ENCODE data around the gene ASB6.

ASB6 gene

DNA sequence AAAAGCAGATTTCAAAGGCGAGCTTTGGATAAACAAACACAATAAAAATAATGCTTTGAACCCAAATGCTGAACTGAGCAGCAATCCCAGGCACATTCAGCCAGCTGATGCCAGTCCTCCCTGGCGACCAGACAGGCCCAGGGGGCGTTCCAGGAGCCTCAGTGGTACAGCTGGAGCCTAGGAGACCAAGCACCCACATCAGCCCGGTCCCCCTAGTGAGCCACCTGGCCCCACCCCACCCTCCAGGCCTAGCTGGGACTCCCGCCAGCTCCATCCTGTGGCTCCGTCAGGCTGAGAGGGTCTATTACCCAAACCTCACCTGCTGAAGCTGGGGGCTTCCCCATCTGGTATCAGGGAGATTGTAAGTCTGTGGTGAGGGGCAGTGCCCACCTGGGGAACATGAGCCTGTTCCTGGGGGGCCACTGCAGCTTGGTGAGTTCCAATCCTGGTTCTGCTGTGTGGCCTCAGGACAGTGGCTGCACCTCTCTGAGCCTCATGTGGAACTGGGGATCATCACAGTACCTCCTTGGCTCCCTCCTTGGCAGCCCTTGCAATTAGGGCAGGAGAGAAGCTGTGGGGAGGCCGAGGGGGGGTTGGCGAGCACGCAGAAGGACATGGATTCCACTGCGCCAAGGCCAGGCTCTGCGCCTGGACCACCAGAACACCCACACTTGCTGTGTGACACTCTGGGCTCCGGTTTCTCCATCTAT, 37.7 kb downstream of the ASB6 start:
- TF ChIP-seq, protein P1, sequence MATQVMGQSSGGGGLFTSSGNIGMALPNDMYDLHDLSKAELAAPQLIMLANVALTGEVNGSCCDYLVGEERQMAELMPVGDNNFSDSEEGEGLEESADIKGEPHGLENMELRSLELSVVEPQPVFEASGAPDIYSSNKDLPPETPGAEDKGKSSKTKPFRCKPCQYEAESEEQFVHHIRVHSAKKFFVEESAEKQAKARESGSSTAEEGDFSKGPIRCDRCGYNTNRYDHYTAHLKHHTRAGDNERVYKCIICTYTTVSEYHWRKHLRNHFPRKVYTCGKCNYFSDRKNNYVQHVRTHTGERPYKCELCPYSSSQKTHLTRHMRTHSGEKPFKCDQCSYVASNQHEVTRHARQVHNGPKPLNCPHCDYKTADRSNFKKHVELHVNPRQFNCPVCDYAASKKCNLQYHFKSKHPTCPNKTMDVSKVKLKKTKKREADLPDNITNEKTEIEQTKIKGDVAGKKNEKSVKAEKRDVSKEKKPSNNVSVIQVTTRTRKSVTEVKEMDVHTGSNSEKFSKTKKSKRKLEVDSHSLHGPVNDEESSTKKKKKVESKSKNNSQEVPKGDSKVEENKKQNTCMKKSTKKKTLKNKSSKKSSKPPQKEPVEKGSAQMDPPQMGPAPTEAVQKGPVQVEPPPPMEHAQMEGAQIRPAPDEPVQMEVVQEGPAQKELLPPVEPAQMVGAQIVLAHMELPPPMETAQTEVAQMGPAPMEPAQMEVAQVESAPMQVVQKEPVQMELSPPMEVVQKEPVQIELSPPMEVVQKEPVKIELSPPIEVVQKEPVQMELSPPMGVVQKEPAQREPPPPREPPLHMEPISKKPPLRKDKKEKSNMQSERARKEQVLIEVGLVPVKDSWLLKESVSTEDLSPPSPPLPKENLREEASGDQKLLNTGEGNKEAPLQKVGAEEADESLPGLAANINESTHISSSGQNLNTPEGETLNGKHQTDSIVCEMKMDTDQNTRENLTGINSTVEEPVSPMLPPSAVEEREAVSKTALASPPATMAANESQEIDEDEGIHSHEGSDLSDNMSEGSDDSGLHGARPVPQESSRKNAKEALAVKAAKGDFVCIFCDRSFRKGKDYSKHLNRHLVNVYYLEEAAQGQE (IDR thresholded peaks at IDR 0.05; ENCODE audit: insufficient read depth in 1 of 2, low read depth in 2 of 2, low read length in 2 of 2), result no peak
- no peak for TF ChIP-seq SIN3A (IDR thresholded peaks at IDR 0.05; ENCODE audit: borderline replicate concordance, insufficient read depth, low read length)
- TF ChIP-seq TAF1 (IDR thresholded peaks at IDR 0.05; ENCODE audit: borderline replicate concordance, insufficient read depth, low read length), result no peak
- TF ChIP-seq FOXP2 (optimal IDR thresholded peaks at IDR 0.05; ENCODE audit: borderline replicate concordance, extremely low read depth, extremely low read length, insufficient read depth), result no peak

DNA sequence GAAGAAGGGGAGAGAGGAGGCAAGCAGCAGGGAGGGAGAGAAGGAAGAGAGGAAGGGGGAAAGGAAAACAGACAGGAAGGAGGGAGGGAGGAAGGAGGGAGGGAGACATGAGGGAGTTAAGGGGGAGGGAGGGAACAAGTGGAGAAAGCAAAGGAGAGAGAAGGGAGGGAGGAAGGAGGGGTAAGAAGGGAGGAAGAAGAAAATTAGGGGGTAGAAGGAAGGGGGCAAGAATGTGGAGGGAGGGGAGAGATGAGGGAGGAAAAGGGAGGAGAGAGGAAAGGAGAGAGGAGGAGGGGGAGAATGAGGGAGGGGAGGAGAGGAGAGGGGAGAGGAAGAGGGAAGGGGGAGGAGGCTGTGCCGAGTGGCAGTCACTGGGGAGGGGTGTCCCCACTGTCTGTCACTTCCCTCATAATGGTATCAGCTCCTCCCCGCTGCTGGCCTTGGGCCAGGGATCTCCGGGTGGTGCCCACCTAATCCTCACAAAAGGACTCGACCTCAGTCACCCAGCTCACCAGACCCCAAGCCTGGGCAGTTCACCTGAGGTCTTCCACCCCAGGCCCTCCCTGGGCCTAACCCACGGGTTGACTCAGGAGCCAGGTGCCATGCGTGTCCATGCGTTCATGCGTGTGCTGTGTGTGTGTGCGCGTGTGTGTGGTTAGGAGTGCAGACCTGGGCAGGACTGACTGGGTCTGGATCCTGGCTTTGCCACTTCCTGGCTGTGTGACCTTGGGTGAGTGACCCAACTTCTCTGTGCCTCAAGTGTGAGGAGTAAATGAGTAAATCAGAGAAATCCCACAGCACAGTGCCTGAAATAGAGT, 39.1 kb downstream of the ASB6 start:
- TF ChIP-seq FOXP2 (optimal IDR thresholded peaks at IDR 0.05; ENCODE audit: borderline replicate concordance, extremely low read depth, extremely low read length, insufficient read depth), result no peak
- TF ChIP-seq POLR2AphosphoS5 (IDR thresholded peaks at IDR 0.05; ENCODE audit: low read depth, low read length), result no peak
- no peak for TF ChIP-seq TAF1 (IDR thresholded peaks at IDR 0.05; ENCODE audit: borderline replicate concordance, insufficient read depth, low read length)
- TF ChIP-seq, protein P1 (IDR thresholded peaks at IDR 0.05; ENCODE audit: insufficient read depth in 1 of 2, low read depth in 2 of 2, low read length in 2 of 2), result no peak
- TF ChIP-seq SIN3A (IDR thresholded peaks at IDR 0.05; ENCODE audit: borderline replicate concordance, insufficient read depth, low read length), result no peak

DNA sequence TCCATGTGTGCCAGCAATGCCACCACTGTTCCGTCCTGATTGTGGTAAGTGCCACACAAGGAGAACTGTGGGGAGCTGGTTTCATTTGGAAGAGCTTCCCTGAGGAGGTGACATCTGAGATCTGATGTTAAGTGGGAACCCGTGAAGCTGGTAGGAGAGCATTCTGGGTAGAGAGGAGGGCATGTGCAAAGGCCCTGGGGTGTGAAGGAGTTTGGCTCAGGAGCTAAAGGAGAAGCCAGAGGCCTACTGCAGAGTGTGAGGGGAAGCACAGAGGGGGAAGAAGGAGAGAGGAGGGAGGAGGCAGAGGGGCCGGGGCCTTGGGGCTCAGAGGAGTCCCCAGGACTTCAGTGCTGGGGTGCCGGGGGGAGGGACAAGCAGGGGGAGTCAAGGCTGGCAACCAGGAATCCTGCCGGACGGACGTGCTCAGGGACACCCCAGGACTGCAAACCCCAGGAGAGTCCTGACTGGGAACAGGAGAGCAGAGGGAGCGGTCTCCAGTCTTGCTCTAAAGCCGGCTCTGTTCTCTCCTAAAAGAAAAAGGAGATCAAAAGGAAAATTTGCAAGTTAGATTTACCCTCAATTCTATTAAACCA, 40.8 kb downstream of the ASB6 start:
- no peak for TF ChIP-seq FOXP2 (optimal IDR thresholded peaks at IDR 0.05; ENCODE audit: borderline replicate concordance, extremely low read depth, extremely low read length, insufficient read depth)
- TF ChIP-seq POLR2AphosphoS5 (IDR thresholded peaks at IDR 0.05; ENCODE audit: low read depth, low read length), result no peak
- TF ChIP-seq, protein P1 (IDR thresholded peaks at IDR 0.05; ENCODE audit: insufficient read depth in 1 of 2, low read depth in 2 of 2, low read length in 2 of 2), result no peak
- no peak for TF ChIP-seq SIN3A (IDR thresholded peaks at IDR 0.05; ENCODE audit: borderline replicate concordance, insufficient read depth, low read length)
- TF ChIP-seq TAF1 (IDR thresholded peaks at IDR 0.05; ENCODE audit: borderline replicate concordance, insufficient read depth, low read length), result no peak

DNA sequence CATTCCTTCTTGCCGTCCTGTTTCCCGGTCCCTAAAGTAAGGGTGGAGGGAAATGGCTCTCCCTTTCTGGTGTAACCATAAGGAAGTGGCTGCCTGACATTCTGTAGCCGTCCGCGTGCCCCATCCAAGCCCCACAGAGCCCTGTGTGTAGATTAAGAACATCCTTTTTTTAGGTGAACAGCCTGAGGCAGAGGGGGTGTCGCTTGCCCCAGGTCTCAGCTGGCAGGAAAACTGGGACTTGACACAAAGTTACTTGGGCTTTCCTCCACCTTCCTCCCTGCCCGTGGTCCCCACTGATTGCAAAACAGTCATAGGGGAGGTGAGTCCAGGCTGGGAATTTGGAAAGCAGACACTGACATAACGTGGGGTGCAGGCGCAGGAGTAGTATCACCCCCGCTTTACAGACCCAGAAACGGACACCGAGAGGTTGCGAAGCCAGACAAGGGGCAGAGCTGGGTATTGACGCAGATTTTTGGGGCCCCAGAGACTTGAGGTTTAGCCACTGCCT, 43.8 kb downstream of the ASB6 start:
- no peak for TF ChIP-seq POLR2AphosphoS5 (IDR thresholded peaks at IDR 0.05; ENCODE audit: low read depth, low read length)
- TF ChIP-seq SIN3A (IDR thresholded peaks at IDR 0.05; ENCODE audit: borderline replicate concordance, insufficient read depth, low read length), result no peak
- TF ChIP-seq, protein P1 (IDR thresholded peaks at IDR 0.05; ENCODE audit: insufficient read depth in 1 of 2, low read depth in 2 of 2, low read length in 2 of 2), result no peak
- no peak for TF ChIP-seq FOXP2 (optimal IDR thresholded peaks at IDR 0.05; ENCODE audit: borderline replicate concordance, extremely low read depth, extremely low read length, insufficient read depth)
- TF ChIP-seq TAF1 (IDR thresholded peaks at IDR 0.05; ENCODE audit: borderline replicate concordance, insufficient read depth, low read length), result no peak
